Mammary epithelial cell (primary cell): Measurements from ENCODE around the gene OGDHL.

Source experiments
- CTCF ChIP-seq, 2 donors: IDR thresholded peaks in 1 of 2; conservative IDR thresholded peaks in 1 of 2; 2 replicates each; pipeline ENCODE4 v1.5.1; 2011 to 2012; ENCODE audit warnings: inconsistent platforms in 2 of 2, low read length in 2 of 2, mild to moderate bottlenecking in 2 of 2, control low read depth in 1 of 2, low read depth in 1 of 2; ENCODE audit not compliant: insufficient read depth in 1 of 2; ENCODE audit errors: extremely low read depth in 1 of 2
- EZH2 ChIP-seq: IDR thresholded peaks from 2 replicates; pipeline ENCODE4 v1.6.1; 2012; ENCODE audit warnings: low read length, inconsistent platforms, borderline replicate concordance

- TF ChIP-seq CTCF (conservative IDR thresholded peaks at IDR 0.05 in 1 of 2, IDR thresholded peaks at IDR 0.05 in 1 of 2; ENCODE audit: extremely low read depth in 1 of 2, insufficient read depth in 1 of 2, low read depth in 1 of 2, low read length in 2 of 2) (no peak), EZH2 (no peak)
Measured at GRCh38 chr10:49803988-49804387, 41.9 kb upstream of the OGDHL start.
